GM12865 (cell line): ENCODE measurements around the gene PRRC1.

Source experiments
- DNase-seq: peaks from one replicate; pipeline ENCODE4 v3.0.0; 2010; ENCODE audit warnings: low read depth
- H3K4me3 ChIP-seq: 2 replicates; pipeline ENCODE4 v1.5.1; 2011; ENCODE audit warnings: mild to moderate bottlenecking, low read depth, low read length, control low read depth
- TF ChIP-seq, protein P1 (sequence below): IDR thresholded peaks from 2 replicates; pipeline ENCODE4 v1.5.1; 2011; ENCODE audit warnings: low read length, control low read depth, low read depth, inconsistent platforms; ENCODE audit not compliant: insufficient read depth; ENCODE audit errors: missing control alignments

The PRRC1 gene

DNA sequence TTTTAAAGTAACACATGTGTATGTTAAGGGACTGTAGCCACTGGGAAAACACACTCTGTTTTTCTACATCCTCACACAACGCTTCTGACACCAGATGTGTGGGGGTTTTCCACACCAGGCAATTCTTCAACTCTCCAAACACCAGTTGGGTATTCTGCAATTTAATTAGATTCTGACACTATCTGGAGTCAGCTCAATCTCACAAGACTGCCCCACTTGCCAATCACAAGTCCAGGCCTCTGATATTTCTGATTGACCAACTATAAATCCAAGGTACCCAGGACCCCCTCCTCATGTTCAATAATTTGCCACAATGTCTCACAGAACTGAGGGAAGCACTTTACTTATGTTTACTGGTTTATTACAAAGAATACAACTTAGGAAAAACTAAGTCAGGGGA is 70.9 kb downstream of the PRRC1 start:
- H3K4me3 ChIP-seq, result no peak overlapping the region
- TF ChIP-seq, protein P1, sequence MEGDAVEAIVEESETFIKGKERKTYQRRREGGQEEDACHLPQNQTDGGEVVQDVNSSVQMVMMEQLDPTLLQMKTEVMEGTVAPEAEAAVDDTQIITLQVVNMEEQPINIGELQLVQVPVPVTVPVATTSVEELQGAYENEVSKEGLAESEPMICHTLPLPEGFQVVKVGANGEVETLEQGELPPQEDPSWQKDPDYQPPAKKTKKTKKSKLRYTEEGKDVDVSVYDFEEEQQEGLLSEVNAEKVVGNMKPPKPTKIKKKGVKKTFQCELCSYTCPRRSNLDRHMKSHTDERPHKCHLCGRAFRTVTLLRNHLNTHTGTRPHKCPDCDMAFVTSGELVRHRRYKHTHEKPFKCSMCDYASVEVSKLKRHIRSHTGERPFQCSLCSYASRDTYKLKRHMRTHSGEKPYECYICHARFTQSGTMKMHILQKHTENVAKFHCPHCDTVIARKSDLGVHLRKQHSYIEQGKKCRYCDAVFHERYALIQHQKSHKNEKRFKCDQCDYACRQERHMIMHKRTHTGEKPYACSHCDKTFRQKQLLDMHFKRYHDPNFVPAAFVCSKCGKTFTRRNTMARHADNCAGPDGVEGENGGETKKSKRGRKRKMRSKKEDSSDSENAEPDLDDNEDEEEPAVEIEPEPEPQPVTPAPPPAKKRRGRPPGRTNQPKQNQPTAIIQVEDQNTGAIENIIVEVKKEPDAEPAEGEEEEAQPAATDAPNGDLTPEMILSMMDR, result no peak
- DNase-seq, result peak; percentile 27

DNA sequence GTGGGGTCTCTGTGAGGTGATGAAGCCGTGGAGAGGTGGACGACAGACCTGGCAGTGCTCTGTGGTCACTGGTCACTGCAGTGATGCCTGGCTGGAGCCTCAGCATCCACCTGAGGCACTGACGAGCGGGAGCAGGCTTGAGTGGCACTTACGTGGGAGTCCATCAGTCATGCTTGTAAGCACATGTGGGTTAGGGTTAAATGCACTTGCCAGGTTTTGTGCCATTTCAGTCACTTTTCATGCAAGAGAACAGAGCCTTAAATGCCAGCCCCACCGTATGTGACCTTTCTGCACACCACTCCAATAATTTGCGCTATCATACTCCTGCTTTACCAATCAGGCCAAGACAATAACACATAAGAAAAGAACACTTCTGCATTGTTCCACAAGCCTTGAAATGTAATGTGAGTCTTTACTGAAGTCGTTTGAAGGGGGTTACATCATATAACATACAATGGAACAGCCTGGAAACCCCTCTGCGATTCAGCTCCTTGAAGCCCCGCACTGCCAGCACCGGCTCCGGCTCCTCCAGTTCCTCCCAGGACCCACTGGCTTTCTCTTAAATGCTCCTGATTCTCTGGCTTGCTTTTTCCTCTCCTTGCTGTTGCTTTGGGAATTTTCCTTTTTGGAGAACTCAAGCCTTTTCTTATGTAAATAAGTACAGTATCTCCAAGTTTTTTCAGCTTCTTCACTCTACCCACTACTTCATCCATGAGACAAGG is 72.0 kb downstream of the PRRC1 start:
- DNase-seq, result no peak
- TF ChIP-seq, protein P1, result no peak
- no peak overlapping the region for H3K4me3 ChIP-seq

DNA sequence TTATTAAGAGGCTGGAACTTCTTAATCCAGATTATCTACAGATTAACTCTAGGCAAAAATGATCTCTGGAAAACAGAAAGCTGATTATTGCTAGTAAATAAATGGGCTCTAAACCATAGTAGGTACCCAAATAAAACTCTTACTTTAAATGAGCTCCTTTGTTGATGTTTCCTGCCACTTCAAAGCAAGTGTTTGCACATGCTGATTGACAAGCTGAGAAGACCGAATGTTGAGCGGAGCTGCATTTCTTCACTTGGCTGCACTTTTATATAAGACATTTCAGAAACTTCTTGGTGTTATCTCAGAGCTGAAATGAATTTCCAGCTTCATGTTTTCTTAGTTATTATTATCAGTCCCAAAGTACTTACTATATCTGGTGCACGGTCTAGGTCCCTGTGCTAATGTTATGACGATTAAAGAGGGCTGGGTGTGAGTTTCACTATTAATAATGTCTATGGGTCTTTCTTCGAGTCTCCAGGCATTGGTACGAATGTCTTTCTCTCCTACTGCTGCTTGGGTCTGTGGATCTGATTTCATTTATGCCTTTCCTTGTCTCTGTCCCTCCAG is 72.8 kb downstream of the PRRC1 start:
- no peak overlapping the region for H3K4me3 ChIP-seq
- DNase-seq, result peak; percentile 34
- TF ChIP-seq, protein P1, result no peak

GRCh38 chr5:127595484-127596368 is 78.3 kb downstream of the PRRC1 start:
- no peak for DNase-seq
- TF ChIP-seq, protein P1, result no peak
- no peak overlapping the region for H3K4me3 ChIP-seq

DNA sequence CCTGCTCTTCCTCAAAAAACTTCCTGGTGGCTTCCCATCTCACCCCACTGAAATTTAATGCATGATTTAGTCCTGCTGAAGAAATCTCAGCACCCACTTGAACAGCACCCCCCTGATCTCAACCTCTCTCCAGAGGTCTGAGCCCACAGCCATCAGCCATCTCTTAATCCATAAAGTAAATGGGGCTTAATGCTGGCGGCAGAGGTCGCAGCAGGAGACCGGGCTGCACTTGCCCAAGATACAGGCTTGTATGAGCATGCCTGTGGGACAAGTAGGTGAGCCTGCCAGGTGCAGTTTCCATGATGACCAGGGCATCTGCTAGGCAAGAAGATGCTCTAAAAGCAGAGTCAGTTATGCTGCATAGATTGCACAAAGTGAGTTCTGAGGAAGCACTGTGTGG is 79.1 kb downstream of the PRRC1 start:
- no peak overlapping the region for H3K4me3 ChIP-seq
- TF ChIP-seq, protein P1, result no peak
- no peak for DNase-seq

- TF ChIP-seq, protein P1, result no peak
- no peak for DNase-seq
- H3K4me3 ChIP-seq, result no peak overlapping the region
Measured at GRCh38 chr5:127599320-127599719, 81.9 kb downstream of the PRRC1 start.
